ENCODE measurements around the gene ELAVL3.
A peak's percentile ranks its signal among the peaks of the same experiment; 100 is the strongest.

ELAVL3 gene

DNA sequence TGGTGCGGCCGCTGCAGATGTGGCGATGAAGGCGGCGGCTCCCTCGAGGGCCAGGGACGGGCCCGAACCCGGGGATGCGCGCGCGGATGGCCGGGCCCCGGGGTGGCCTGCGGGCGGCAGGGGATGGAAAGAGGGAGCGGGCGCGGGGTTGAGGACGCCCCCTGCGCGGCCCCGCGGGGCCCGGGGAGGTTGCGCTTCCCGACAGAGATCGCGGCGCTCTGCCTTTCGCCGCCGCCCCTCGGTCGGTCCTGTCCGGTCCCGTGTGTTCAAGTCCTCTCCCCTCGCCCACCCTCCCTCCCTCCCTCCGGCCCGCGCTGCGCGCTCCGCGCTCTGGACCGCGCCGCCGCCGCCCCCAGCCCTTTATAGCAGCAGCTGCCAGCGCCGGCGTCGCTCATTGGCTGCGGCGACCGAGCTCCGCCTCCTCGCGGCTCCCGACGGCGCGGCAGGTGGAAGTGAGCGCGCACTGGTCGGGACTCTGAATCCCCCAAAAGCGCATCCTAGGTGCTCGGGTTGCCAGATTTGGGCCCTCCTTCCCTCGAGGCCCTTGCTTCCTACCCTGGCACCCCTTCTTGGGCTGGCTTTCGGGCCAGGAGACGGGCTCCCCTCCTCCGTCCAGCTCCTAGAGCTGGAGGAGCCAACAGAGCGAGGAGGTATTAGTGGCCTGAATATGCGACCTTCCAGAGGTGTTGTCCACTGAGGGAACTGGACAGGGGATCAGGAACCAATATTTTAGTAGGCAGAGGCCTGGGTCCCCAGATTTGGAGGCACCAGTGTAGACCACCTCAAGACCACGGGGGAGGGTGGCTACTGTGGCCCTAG lies at the start of gene ELAVL3:
Gene ELAVL3, minus strand, starts transcription at position 332 of the 819 bp plus-strand sequence. CDS start 438 bp downstream, outside the sequence.
- DNase-seq (ENCODE audit: low read depth in 2 of 2, low spot score in 1 of 2), result no peak

DNA sequence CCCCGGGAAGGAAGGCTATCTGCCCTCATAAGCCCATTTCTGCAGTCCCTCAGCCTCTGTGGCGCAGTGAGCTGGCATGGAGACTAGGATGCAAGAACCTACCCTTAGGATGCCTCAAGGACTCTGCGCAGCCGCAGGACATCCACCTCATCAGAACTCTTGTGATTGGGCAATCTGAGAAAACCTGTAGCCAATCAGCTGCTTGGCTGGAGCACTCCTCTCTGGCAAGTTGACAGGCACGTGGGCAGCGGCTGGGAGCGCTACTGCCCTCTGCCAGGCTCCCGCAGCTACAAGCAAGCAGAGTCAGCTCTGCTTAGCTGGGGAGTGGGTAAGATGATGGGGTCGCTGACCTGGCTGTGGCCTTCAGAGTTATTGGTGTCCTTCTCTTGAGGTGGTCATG lies 49.6 kb upstream of the ELAVL3 start:
- no peak for DNase-seq (ENCODE audit: low read depth in 2 of 2, low spot score in 1 of 2)

DNA sequence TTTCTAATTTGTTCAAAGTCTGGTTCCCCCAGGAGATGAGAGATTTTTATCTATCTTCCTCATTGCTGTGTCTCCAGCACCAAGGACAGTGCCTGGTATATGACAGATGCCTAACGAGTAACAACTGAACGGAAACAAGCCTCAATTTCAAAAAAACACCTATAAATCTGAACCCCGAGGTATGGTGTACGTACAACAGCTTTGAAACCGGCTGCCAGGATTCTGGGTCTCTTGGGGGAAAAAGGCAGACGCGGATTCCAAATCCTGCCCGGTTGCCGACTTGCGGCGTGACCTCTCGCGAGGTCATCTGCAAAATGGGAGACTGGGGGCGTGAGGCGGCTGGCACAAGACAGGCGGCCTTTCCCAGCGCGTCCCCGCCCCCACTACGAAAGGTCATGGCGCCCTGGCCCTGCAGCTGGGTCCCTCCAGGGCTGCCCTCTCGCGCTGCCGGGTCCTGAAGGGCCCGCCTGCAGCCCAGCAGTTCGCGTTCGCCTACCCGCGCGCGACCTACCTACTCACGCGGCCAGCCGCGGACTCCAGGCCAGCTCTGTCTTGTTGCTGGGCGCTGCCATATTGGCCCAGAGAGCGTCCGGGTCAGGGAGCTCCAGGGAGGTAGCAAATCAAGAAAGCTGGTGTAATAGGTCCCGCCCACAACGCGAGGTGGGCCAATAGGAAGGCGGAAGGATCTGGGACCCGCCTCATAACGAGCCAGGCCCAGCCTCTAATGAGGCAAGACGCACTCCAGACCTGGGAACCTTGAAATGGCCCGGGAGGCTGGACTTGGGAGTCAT lies 47.9 kb upstream of the ELAVL3 start, which contains the start of gene ECSIT:
Gene ECSIT, minus strand, starts transcription at position 584 of the 791 bp plus-strand sequence. CDS start 9,964 bp downstream, outside the sequence.
- peak; percentile 83 to 84 for DNase-seq (ENCODE audit: low read depth in 2 of 2, low spot score in 1 of 2)

DNA sequence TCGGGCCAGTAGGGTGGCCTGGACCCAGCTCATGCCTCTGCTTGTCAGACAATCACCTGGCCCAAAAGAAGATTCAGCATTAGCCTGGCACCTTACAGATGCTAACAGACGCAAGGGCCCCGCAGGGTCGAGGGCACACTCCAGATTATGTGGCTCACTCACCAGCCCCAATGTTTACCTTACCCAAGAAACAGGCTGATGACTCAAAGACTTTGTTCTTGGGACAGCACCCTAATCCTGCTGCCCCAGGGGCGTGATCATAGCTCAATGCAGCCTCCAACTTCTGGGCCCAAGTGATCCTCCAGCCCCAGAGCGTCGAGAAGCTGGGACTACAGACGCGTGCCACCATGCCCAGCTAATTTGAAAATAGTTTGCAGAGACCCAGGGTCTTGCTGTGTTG lies 38.3 kb upstream of the ELAVL3 start:
- no peak for DNase-seq (ENCODE audit: low read depth in 2 of 2, low spot score in 1 of 2)

DNA sequence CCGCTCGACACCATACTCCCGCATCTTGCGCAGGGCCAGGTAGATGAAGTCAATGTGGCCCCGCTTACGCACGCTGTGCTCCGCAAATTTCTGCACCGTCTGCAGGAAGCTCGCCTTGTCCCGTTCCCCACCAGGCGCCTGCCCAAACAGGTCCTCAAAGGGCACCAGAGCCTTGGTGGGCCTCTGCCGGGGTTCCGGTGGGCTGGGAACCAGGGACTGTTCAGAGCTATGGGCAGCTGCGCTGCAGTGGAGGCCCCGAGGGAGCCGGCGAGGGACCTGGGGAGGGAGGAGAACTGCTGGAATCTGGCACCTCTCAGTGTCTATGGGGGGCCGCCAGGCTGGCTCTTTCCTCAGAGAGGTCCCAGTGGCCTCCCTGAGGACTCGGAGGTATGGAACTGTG lies 33.1 kb upstream of the ELAVL3 start:
- no peak for DNase-seq (ENCODE audit: low read depth in 2 of 2, low spot score in 1 of 2)

DNA sequence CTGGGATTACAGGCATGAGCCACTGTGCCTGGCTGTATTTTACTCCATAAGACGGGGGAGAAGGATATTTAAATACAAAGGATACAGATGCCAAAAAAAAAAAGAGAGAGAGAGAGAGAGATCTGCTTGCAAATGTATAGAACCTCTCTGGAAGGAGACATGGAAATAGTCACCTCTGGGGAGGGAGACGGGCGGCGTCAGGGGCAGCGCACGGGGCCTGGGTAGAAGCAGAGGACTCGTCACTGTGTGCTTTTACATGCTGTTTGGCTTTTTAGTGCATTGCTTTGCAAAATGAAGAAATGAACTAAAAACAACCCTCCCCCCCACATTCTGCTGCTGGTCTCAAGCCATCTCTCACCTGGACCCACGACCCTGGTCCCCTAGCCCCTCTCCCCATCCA lies 29.6 kb upstream of the ELAVL3 start:
- no peak for DNase-seq (ENCODE audit: low read depth in 2 of 2, low spot score in 1 of 2)

DNA sequence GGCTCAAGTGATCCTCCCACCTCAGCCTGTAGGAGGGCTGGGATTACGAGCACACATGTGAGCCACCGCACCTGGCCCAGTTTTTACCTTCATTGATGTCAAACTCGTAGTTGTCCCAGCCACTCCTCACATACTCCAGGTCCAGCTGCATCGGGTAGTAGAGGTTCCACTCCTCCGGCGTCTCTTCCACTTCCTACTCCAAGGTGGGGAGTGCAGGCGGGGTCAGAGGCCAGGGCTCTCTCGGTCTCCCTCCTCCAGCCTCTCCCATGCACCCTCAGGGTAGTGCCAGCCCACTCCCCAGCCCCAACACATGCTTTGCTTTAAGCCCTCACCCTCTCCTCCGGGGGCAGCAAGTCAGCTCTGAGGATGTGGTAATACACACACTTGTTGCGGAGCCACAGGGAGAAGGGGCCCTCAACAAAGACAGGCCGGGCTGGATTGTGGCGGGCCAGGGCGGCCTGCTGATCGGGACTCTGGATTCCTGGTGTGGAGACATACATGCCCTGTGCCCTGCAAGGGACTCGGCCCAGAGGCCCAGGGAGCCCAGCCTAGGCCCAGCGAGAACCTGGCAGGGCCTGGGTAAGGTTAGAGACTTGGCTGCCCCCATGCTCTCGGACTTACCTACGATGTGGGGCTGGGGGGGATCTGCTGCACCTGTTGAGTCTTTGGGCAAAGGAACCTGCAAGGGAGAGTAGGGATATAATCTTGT lies 26.7 kb upstream of the ELAVL3 start:
- DNase-seq (ENCODE audit: low read depth in 2 of 2, low spot score in 1 of 2), result no peak

DNA sequence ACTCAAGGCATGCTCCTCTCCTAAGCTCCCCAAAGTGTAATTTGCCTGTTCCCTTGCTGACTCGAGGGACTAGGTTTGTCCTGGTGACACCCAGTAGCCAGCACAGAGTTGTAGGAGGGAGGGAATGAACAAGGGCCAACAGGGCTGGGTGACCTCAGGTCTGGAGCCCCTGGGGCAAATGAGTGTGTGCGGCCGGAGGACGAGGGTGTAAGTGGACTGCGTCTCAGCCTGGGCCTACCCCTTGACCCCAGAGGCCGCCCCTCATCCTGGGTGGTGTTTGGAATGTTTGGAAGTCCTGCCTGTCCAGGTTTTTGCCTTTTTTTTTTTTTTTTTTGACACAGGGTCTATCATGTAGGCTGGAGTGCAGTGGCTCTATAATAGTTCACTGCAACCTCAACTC lies 26.1 kb upstream of the ELAVL3 start:
- DNase-seq (ENCODE audit: low read depth in 2 of 2, low spot score in 1 of 2), result no peak

DNA sequence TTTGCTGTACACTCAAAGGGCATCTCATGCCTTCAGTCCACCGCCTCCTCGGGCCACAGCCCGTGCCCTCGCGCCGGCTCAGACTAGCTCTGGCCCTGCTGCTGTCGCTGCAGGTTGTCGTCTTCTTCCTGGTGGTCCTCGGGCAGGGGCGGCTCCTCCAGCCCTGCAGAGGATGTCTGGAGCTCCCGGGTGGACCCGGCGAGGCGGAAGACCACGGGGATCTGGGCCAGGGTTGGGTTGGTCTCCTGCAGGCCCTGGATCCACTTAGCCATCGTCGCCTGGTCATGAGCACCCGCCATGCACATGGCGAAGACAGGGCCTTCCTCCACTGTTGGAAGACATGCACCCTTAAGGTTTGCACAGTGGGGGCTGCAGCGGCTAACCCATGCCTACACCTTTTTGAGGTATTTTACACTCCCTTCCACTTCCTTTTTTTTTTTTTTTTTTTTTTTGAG lies 25.3 kb upstream of the ELAVL3 start:
- no peak for DNase-seq (ENCODE audit: low read depth in 2 of 2, low spot score in 1 of 2)

DNA sequence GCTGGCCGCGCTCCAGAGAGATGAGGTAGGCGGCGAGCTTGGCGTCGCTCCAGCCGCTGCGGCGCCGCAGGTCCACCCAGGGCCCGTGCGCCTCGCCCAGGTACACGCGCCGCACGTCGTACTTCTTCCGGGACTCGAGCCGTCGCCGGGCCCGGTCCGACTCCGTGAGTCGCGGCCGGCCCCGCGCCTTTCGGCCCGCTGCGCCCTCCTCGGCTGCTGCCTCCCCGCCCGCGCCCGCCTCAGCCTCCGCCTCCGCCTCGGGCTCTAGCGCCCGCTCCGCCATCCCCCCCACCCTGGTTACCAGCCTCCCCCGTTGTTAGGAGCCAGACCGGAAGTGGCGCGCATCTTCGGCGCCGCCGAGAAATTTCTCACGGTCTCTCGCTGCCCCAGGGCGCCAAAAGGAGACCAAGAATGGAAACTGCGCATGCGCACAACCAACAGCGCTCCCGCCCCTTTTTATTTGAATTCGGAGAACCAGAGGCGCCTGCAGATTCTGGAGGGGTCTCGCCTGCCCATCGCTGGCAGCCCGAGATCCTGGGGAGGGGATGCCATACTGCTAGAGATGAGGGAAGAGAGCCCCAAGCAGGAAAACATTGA lies 24.8 kb upstream of the ELAVL3 start, which contains the start of gene ZNF653:
Gene ZNF653, minus strand, starts transcription at position 336 of the 597 bp plus-strand sequence. Its CDS starts 53 bp downstream, at position 283.
- DNase-seq (ENCODE audit: low read depth in 2 of 2, low spot score in 1 of 2), result peak; percentile 87 to 89

DNA sequence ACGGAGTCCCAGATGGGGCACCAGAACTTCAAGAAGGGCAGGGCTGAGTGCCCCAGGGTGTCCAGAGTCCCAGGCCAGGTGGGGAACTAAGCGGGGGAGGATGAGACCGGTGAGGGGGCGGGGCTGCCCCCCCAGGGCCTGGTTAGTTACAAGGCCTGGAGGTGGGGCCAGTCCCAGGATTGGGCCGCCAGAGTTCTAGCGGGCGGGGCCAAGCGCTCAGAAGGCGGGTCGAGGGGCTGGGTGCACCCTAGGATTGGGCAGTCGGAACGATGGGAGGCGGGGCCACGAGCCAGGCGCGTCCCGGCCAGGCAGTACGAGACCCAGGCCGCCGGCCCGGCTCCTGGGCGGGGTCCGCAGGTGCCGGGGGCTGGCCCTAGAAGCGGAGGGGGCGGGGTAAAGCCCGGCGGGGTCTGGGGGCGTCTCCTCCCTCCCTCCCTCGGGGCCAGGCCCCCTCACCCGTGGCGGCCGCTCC lies 24.2 kb upstream of the ELAVL3 start:
- peak; percentile 90 for DNase-seq (ENCODE audit: low read depth in 2 of 2, low spot score in 1 of 2)

DNA sequence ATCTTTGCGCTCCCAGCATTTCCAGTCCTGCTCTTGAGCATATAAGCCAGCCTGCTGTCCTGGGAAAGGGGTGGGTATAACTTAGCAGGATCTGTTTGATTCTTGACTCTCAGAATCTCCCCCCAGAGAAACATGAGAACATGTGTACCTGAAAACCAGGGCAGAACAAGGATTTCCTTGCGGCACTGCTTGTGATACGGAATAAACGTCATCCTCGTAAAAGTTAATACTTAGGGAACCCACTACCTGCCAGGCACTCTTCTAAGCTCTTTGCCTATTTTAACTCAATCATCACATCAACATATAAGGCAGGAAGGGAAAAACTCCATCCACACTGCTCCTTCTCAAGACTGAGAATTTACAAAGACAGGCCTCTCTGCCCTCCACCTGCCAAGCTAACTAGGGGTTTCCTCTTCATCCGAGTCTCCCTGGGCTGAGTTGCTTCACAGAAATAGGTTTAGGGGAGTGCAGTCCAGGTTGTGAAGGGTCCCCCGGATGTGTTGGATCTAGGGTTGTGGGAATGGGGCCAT lies 23.7 kb upstream of the ELAVL3 start:
- no peak for DNase-seq (ENCODE audit: low read depth in 2 of 2, low spot score in 1 of 2)

DNA sequence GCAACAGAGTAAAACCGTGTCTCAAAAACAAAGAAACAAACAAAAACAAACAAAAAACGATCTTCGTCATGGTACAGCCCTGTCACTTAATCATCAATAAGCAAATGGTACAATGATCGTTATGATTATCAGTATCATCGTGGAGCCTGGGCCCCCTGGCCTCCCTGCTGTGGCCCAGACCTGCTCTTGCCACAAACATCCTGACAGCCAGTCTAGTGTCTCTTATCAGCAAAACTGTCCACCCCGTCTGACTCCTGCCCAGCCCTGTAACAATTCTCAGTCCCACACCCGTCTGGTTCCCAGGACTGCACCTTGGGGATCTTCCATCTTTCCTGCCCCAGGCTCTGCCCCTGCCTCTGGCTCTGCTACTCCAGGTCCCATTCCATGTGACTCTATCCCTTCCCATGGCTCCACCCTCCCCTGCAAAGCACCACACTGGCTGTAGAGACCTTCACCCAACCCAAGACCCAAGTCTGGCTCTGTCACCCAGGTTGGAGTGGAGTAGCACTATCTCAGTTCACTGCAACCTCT lies 19.1 kb upstream of the ELAVL3 start:
- no peak for DNase-seq (ENCODE audit: low read depth in 2 of 2, low spot score in 1 of 2)

DNA sequence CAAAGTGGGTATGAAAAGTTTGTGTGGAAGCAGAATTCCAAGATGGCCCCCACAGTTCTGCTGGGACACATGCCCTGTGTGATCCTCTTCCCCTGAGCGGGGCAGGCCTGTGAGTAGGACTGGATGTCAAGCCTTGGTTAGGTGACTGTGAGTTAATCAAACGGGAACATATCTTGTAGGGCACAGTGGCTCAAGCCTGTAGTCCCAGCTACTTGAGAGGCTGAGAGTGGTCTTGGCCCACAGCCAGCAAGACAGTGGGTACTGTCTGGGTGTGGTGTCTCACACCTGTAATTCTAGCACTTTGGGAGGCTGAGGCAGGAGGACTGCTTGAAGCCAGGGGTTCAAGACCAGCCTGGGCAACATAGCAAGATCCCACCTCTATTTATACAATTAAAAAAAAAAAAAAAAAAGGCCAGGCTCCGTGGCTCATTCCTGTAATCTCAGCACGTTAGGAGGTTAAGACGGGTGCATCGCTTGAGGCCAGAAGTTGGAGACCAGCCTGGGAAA lies 18.4 kb upstream of the ELAVL3 start:
- no peak for DNase-seq (ENCODE audit: low read depth in 2 of 2, low spot score in 1 of 2)

DNA sequence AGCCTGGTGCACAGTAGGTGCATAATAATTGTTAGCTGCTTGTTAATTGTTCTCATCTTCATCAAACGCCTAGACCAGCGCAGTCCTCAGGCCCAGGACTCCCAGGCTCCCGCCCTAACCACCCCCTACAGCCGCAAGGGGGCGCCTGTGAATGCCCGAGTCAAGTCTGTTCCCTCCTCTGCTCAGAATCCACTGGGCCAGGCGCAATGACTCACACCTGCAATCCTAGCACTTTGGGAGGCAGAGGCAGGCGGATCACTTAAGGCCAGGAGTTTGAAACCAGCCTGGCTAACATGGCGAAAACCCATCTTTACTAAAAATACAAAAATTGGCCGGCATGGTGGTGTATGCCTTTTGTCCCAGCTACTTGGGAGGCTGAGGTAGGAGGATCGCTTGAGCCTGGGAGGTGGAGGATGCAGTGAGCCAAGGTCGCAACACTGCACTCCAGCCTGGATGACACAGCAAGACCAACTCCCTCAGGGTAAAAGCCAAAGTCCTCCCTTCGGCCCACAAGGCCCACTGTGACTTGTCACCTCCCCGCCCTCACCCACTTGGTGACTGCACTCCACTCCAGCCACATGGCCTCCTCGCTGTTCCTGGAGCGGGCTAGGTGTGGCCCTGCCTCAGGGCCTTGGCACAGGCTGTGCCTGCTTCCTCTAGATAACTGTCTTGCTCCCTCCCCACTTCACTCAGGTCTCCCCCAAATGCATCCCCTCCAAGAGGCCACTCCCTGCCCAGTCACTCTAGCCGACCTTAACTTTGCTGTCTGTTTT lies 15.7 kb upstream of the ELAVL3 start:
- peak in 1 of 2 donors; percentile 33 for DNase-seq (ENCODE audit: low read depth in 2 of 2, low spot score in 1 of 2)

DNA sequence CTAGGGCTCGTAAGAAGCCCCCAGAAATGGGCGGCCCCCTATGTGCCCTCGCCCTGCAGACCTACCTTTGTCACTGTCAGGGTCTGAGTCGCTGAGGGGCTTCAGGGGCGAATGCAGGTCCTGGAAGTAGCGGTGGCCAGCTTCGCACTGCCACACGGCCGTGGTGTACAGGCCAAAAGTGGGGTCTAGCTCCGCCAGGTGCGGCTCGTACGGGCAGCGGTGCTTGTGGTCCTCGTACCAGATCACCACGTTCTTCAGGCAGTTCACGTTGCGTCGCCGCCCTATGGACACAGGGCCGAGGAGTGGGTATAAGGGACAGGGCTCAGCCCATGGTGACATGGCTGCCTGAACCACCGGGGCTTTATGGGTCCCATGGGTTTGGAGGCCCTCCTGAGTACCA lies 15.0 kb upstream of the ELAVL3 start:
- DNase-seq (ENCODE audit: low read depth in 2 of 2, low spot score in 1 of 2), result no peak

DNA sequence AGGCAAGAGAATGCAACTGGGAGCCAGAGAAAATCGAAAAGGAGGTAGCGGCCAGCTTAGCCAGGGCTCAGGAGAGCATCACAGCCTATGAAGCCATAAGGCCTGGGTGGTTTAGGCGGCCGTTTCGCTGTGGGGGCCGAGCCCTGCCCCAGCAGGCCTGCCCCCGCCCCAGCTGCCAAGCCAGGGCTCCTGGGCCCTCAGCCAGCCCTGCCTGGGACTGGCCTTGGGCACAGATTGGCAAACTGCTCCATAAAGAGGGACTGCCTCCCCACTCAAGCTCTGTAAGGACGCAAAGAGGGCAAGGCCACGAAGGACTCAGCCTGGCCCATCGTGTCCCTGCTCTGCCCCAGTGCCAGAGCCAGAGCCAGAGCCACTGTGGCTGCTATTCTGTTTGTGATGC lies 14.6 kb upstream of the ELAVL3 start:
- DNase-seq (ENCODE audit: low read depth in 2 of 2, low spot score in 1 of 2), result no peak

DNA sequence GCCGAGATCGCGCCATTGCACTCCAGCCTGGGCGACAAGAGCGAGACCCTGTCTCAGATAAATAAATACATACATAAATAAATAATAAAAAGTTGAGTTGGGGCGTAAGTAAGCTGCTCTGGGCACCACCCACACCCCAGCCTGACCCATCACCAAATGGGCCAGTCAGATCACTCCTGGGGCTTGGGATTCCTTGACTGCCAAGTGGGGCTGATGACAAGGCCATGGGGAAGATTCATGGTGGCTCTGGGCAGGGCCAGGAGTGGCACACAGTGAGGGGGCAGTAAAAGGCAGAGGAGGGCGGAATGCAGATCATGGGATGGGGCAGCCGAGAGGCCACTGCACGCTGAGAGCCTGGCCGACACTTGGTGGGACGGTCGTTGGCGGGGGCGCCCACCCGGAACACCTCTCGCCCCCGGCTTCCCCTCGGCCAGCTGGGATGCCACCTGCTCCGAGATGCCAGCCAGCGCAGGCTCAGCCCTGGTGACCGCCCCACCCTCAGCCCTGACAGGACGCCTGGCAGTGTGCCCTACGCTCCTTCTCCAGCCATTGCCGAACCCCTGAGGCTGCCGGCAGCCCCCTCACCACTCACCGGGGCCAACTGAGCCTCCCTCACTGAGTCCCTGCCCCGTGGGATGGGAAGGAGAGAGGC lies 13.9 kb upstream of the ELAVL3 start:
- no peak for DNase-seq (ENCODE audit: low read depth in 2 of 2, low spot score in 1 of 2)

DNA sequence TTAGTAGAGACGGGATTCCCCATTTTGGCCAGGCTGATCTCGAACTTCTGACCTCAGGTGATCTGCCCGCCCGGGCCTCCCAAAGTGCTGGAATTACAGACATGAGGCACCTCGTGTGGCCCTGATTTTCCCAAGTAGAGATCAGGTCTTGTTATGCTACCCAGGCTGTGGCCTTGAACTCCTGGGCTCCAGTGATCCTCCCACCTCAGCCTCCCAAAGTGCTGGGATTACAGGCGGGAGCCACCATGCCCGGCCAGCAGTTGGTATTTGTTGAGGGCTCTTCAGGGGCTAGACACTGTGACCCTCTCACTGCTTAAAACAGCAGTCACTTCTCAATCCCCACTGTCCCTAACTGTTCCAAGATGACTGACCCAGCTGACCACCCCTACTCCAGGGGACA lies 8.5 kb upstream of the ELAVL3 start:
- no peak for DNase-seq (ENCODE audit: low read depth in 2 of 2, low spot score in 1 of 2)

Data from stimulated activated CD8-positive, alpha-beta memory T cell treated with anti-CD3 and anti-CD28 coated beads, Interleukin-4, amount 100 ng/mL, for 4 hours (primary cell).